T-helper 1 cell treated with Interleukin-12 subunit alpha and Interleukin-12 subunit beta and Interleukin-4 antibody, amounts not matched to agents 30 ng/mL and 1 ng/mL, for 36 hours (primary cell): ENCODE measurements around the gene MAN1A2. TPM values are rescaled to one million over a fixed set of nuclear protein-coding genes. Genes with fewer than 3 reads are reported as not detected.
"Not testable (repeated sequence)": the region's sequence is repeated elsewhere in the genome, so short reads cannot be mapped to it uniquely, and the experiment has no call there.

Experiments used
- intact Hi-C: fragments of 100-400 bp; cut with micrococcal nuclease; formaldehyde crosslinking; loops from one replicate; pipeline ENCODE4 v1.15.1; 2024
- total RNA-seq: library from RNA; stranded (reverse); gene quantifications from 2 replicates; pipeline ENCODE4 v1.2.3, GENCODE V29; 2022

Gene MAN1A2
- total RNA-seq, 1 donor from 2014 or later = 43.2 TPM

GRCh38 chr1:117396074-117396473 lies 28.8 kb downstream of the MAN1A2 start:
- intact Hi-C loops = no loop called here

- intact Hi-C loops = no loop called here
Observed at GRCh38 chr1:117396636-117397035, 29.4 kb downstream of the MAN1A2 start.

- intact Hi-C loops = no loop called here
Observed at GRCh38 chr1:117398957-117399356, 31.7 kb downstream of the MAN1A2 start.

GRCh38 chr1:117401761-117402160 lies 34.5 kb downstream of the MAN1A2 start:
- intact Hi-C loops = no loop called here

- intact Hi-C loops = no loop called here
Observed at GRCh38 chr1:117403597-117403996, 36.3 kb downstream of the MAN1A2 start.

GRCh38 chr1:117405042-117405441 lies 37.8 kb downstream of the MAN1A2 start:
- intact Hi-C loops = no loop called here

- intact Hi-C loops = no loop called here
Observed at GRCh38 chr1:117412472-117412871, 45.2 kb downstream of the MAN1A2 start.

GRCh38 chr1:117413412-117413811 lies 46.2 kb downstream of the MAN1A2 start:
- intact Hi-C loops = no loop called here

- intact Hi-C loops = no loop called here
Observed at GRCh38 chr1:117414943-117415342, 47.7 kb downstream of the MAN1A2 start.

- intact Hi-C loops = no loop called here
Observed at GRCh38 chr1:117416004-117416403, 48.8 kb downstream of the MAN1A2 start.

GRCh38 chr1:117416546-117417125 lies 49.4 kb downstream of the MAN1A2 start:
- intact Hi-C loops = no loop called here

GRCh38 chr1:117425050-117425734 lies 57.9 kb downstream of the MAN1A2 start:
- intact Hi-C loops = no loop called here

GRCh38 chr1:117427297-117427696 lies 60.0 kb downstream of the MAN1A2 start:
- intact Hi-C loops = no loop called here

GRCh38 chr1:117433943-117434342 lies 66.7 kb downstream of the MAN1A2 start:
- intact Hi-C loops = no loop called here

- intact Hi-C loops = no loop called here
Observed at GRCh38 chr1:117436513-117436912, 69.3 kb downstream of the MAN1A2 start.

- intact Hi-C loops = no loop called here
Observed at GRCh38 chr1:117447661-117448060, 80.4 kb downstream of the MAN1A2 start.

GRCh38 chr1:117452216-117452615 lies 85.0 kb downstream of the MAN1A2 start:
- intact Hi-C loops = no loop called here

GRCh38 chr1:117453958-117454357 lies 86.7 kb downstream of the MAN1A2 start:
- intact Hi-C loops = no loop called here

GRCh38 chr1:117458410-117458809 lies 91.2 kb downstream of the MAN1A2 start:
- intact Hi-C loops = not testable (repeated sequence)

GRCh38 chr1:117466761-117467160 lies 99.5 kb downstream of the MAN1A2 start:
- intact Hi-C loops = no loop called here

GRCh38 chr1:117467336-117467735 lies 100.1 kb downstream of the MAN1A2 start:
- intact Hi-C loops = no loop called here

- intact Hi-C loops = no loop called here
Observed at GRCh38 chr1:117473063-117473462, 105.8 kb downstream of the MAN1A2 start.

- intact Hi-C loops = not testable (repeated sequence)
Observed at GRCh38 chr1:117475495-117475894, 108.2 kb downstream of the MAN1A2 start.
